Neural progenitor cell (in vitro differentiated cells): ENCODE measurements around the gene ADNP2.

Source experiments
- CTCF ChIP-seq: fragments of 200-600 bp; sonication (generic); IDR thresholded peaks from 2 replicates; pipeline ENCODE4 v1.5.1; 2017; ENCODE audit warnings: antibody characterized with exemption, mild to moderate bottlenecking
- EZH2 ChIP-seq: fragments of 200-600 bp; sonication (generic); IDR thresholded peaks from 2 replicates; pipeline ENCODE4 v1.6.1; 2017; ENCODE audit warnings: antibody characterized with exemption, mild to moderate bottlenecking, moderate library complexity
- EZH2phosphoT487 ChIP-seq: fragments of 200-600 bp; sonication (generic); IDR thresholded peaks from 2 replicates; pipeline ENCODE4 v1.6.1; 2017; ENCODE audit warnings: antibody characterized with exemption

- TF ChIP-seq CTCF (no peak), EZH2phosphoT487 (no peak), EZH2 (no peak)
Observed at GRCh38 chr18:80183273-80184050, 74.4 kb downstream of the ADNP2 start.
